Mesenchymal stem cell (in vitro differentiated cells and primary cell): ENCODE results near the gene EIF3I.

Source experiments
- DNase-seq: peaks from one replicate; pipeline ENCODE4 v3.0.0-alpha.2; 2013
- H2AFZ ChIP-seq: one replicate; pipeline ENCODE4 v1.6.1; 2013; ENCODE audit warnings: low read depth, mild to moderate bottlenecking, control low read depth, inconsistent platforms, low read length, moderate library complexity
- H2AK5ac ChIP-seq: 2 replicates; pipeline ENCODE4 v1.6.1; 2013; ENCODE audit warnings: low read length, moderate library complexity, mild to moderate bottlenecking, inconsistent platforms; ENCODE audit not compliant: severe bottlenecking
- H2BK120ac ChIP-seq: one replicate; pipeline ENCODE4 v1.6.1; 2013; ENCODE audit warnings: low read depth, mild to moderate bottlenecking, inconsistent platforms, low read length, moderate library complexity
- H2BK12ac ChIP-seq, 2 experiments: one replicate each; pipeline ENCODE4 v1.6.1; 2013; ENCODE audit warnings: inconsistent platforms in 2 of 2, low read length in 2 of 2, mild to moderate bottlenecking in 2 of 2, moderate library complexity in 2 of 2, control low read depth in 1 of 2
- H2BK15ac ChIP-seq: one replicate; pipeline ENCODE4 v1.6.1; 2013; ENCODE audit warnings: mild to moderate bottlenecking, low read depth, inconsistent platforms; ENCODE audit not compliant: poor library complexity, severe bottlenecking
- H2BK5ac ChIP-seq: 2 replicates; pipeline ENCODE4 v1.6.1; 2013; ENCODE audit warnings: low read depth, mild to moderate bottlenecking, low read length, control low read depth, inconsistent platforms; ENCODE audit not compliant: poor library complexity, severe bottlenecking
- H3K14ac ChIP-seq, 2 experiments: one replicate each; pipeline ENCODE4 v1.6.1; 2013; ENCODE audit warnings: inconsistent platforms in 2 of 2, low read length in 2 of 2, control low read depth in 1 of 2, mild to moderate bottlenecking in 1 of 2, moderate library complexity in 1 of 2
- H3K18ac ChIP-seq, 2 experiments: one replicate each; pipeline ENCODE4 v1.6.1; 2013; ENCODE audit warnings: inconsistent platforms in 2 of 2, low read length in 2 of 2, control low read depth in 1 of 2, low read depth in 1 of 2, mild to moderate bottlenecking in 1 of 2
- H3K23ac ChIP-seq, 2 experiments: one replicate each; pipeline ENCODE4 v1.6.1; 2013; ENCODE audit warnings: inconsistent platforms in 2 of 2, low read length in 2 of 2, mild to moderate bottlenecking in 2 of 2, moderate library complexity in 2 of 2, control low read depth in 1 of 2
- H3K27ac ChIP-seq: 2 replicates; pipeline ENCODE4 v1.5.1; 2013; ENCODE audit warnings: mild to moderate bottlenecking, moderate library complexity, low read length, control low read depth, inconsistent platforms; ENCODE audit not compliant: poor library complexity, severe bottlenecking
- H3K27me3 ChIP-seq, 2 experiments: 2 replicates each; pipeline versions ENCODE4 v1.6.1 to v1.7.0; 2013; ENCODE audit warnings: low read length in 2 of 2, mild to moderate bottlenecking in 2 of 2, moderate library complexity in 2 of 2, control low read depth in 1 of 2, inconsistent platforms in 1 of 2; ENCODE audit not compliant: control insufficient read depth in 1 of 2, insufficient read depth in 1 of 2
- H3K36me3 ChIP-seq, 2 experiments: 2 replicates each; pipeline versions ENCODE4 v1.6.1 to v1.7.0; 2013; ENCODE audit warnings: low read length in 2 of 2, control low read depth in 1 of 2, inconsistent platforms in 1 of 2, low read depth in 1 of 2, mild to moderate bottlenecking in 1 of 2; ENCODE audit not compliant: insufficient read depth in 2 of 2, control insufficient read depth in 1 of 2
- H3K4ac ChIP-seq, 2 experiments: one replicate each; pipeline ENCODE4 v1.6.1; 2013; ENCODE audit warnings: inconsistent platforms in 2 of 2, low read length in 2 of 2, mild to moderate bottlenecking in 2 of 2, moderate library complexity in 2 of 2, control low read depth in 1 of 2, low read depth in 1 of 2
- H3K4me1 ChIP-seq: 2 replicates; pipeline ENCODE4 v1.6.1; 2013; ENCODE audit warnings: low read depth, low read length, control low read depth; ENCODE audit not compliant: control insufficient read depth, insufficient read depth
- H3K4me2 ChIP-seq: 2 replicates; pipeline ENCODE4 v1.6.1; 2013; ENCODE audit warnings: low read length, mild to moderate bottlenecking, inconsistent platforms; ENCODE audit not compliant: poor library complexity, severe bottlenecking
- H3K4me3 ChIP-seq, 2 experiments: 2 replicates each; pipeline versions ENCODE4 v1.5.1 to v1.7.0; 2013; ENCODE audit warnings: low read length in 2 of 2, mild to moderate bottlenecking in 2 of 2, control low read depth in 1 of 2, low read depth in 1 of 2; ENCODE audit not compliant: insufficient read depth in 1 of 2
- H3K79me1 ChIP-seq: replicated peaks from 2 replicates; pipeline ENCODE4 v1.6.1; 2013; ENCODE audit warnings: mild to moderate bottlenecking, control low read depth, low read length, inconsistent platforms; ENCODE audit not compliant: poor library complexity, severe bottlenecking
- H3K9ac ChIP-seq: 2 replicates; pipeline ENCODE4 v1.7.0; 2013; ENCODE audit warnings: mild to moderate bottlenecking, low read length, moderate library complexity
- H3K9me3 ChIP-seq: 2 replicates; pipeline ENCODE4 v1.7.0; 2013; ENCODE audit warnings: mild to moderate bottlenecking, low read length; ENCODE audit not compliant: control insufficient read depth
- H4K8ac ChIP-seq: one replicate; pipeline ENCODE4 v1.6.1; 2013; ENCODE audit warnings: inconsistent platforms, mild to moderate bottlenecking, low read length, moderate library complexity
- H4K91ac ChIP-seq: one replicate; pipeline ENCODE4 v1.6.1; 2013; ENCODE audit warnings: mild to moderate bottlenecking, low read length, inconsistent platforms
- WGBS: methylation state at CpG from one replicate; pipeline ENCODE4 v1.1.7; 2013; ENCODE audit warnings: mixed read lengths; 5-methylcytosine and 5-hydroxymethylcytosine counted together

EIF3I gene

GRCh38 chr1:32195531-32195930 is 26.7 kb upstream of the EIF3I start:
- no peak overlapping the region for H3K9ac ChIP-seq
- no peak overlapping the region for H3K23ac ChIP-seq
- DNase-seq, result no peak
- H3K14ac ChIP-seq, result no peak overlapping the region
- no peak overlapping the region for H4K91ac ChIP-seq
- H3K36me3 ChIP-seq, result peaks cover 74 to 80% of the 10 kb centered on the region in 2 experiments
- no peaks in the 10 kb centered on the region for H3K9me3 ChIP-seq
- 98% methylated on average over 3 of the region's 3 CpGs for WGBS
- no peak overlapping the region for H2AFZ ChIP-seq
- no peak overlapping the region for H3K18ac ChIP-seq
- no peak overlapping the region for H3K4me2 ChIP-seq
- no peak overlapping the region for H3K4me3 ChIP-seq
- H2BK15ac ChIP-seq, result no peak overlapping the region
- H2AK5ac ChIP-seq, result no peak overlapping the region
- no peak overlapping the region for H4K8ac ChIP-seq
- H3K27me3 ChIP-seq, result no peaks in the 10 kb centered on the region
- no peak overlapping the region for H2BK12ac ChIP-seq
- peaks cover 21% of the 10 kb centered on the region for H3K79me1 ChIP-seq
- no peak overlapping the region for H3K4ac ChIP-seq
- H3K4me1 ChIP-seq, result peaks cover 22% of the 10 kb centered on the region
- no peak overlapping the region for H2BK120ac ChIP-seq
- H3K27ac ChIP-seq, result no peak overlapping the region
- H2BK5ac ChIP-seq, result no peak overlapping the region

DNA sequence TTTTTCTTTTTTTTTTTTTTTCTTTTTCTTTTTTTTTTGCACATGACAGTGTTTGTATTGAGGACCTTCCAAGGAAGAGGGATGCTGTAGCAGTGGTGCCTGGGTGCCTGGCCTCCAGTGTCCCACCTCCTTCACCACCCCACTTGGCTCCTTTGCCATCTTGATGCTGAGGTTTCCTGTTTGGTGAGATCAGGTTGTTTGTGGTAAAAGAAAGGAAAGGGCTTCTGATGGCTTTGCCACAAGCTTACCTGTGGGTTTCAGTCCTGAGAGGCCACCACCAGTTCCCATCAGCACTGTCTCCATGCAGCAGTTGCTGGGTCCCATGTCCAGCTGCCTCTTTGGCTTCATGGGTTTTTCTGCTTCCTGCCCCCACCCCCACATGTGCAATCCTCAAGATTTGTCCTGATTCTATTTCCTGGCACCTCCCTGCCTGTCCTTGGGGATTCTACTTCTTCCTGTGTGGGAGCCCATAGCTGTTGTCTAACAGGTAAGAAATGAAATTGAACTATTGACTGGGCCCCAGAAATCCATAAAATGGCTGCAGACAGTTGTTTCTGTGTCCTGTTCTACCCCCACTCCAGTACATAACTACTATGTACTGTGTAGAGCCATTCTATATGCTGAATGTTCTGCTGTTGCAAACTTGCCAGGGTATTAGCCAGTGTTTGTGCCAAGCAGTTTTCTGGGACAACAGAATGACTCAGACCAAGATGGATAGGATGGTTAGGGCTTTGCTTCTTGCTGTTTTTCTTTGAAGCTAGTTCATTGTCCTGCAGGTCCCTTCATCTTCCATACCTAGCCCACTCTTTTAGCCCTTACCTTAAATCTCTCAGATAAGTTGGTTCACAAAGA is 26.0 kb upstream of the EIF3I start:
- H2AFZ ChIP-seq, result no peak overlapping the region
- no peak overlapping the region for H3K4me2 ChIP-seq
- no peak overlapping the region for H2BK120ac ChIP-seq
- no peaks in the 10 kb centered on the region for H3K9me3 ChIP-seq
- no peaks in the 10 kb centered on the region for H3K27me3 ChIP-seq
- H2BK5ac ChIP-seq, result no peak overlapping the region
- H3K9ac ChIP-seq, result no peak overlapping the region
- H3K79me1 ChIP-seq, result peaks cover 17% of the 10 kb centered on the region
- H2AK5ac ChIP-seq, result no peak overlapping the region
- DNase-seq, result no peak
- H3K23ac ChIP-seq, result no peak overlapping the region
- no peak overlapping the region for H2BK15ac ChIP-seq
- no peak overlapping the region for H4K8ac ChIP-seq
- H4K91ac ChIP-seq, result no peak overlapping the region
- H3K18ac ChIP-seq, result no peak overlapping the region
- H3K14ac ChIP-seq, result no peak overlapping the region
- H3K4me1 ChIP-seq, result peaks cover 23% of the 10 kb centered on the region
- no peak overlapping the region for H3K4ac ChIP-seq
- no peak overlapping the region for H3K4me3 ChIP-seq
- H2BK12ac ChIP-seq, result no peak overlapping the region
- H3K27ac ChIP-seq, result no peak overlapping the region
- H3K36me3 ChIP-seq, result peaks cover 68 to 75% of the 10 kb centered on the region in 2 experiments

DNA sequence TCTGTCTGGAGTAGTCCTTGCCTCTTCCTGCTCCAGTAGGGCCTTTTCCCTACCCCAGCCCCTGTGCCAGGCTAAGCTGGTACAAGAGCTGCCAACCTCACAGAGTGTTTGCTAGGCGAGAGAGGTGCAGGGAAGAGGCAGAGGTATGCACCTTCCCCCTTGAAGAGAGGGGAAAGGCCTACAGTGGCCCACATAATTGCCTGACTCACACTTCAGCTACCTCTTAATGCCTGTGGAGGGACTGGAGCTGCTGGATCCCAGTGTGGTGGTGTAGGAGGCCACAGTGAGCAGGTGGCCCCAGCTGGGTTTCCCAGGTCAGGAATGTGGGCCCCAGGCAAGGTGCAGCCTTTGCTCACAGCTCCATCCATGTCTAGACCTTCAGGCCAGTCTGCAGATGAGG is 25.1 kb upstream of the EIF3I start:
- Histone ChIP-seq H3K4me3 (no peak overlapping the region), H3K79me1 (peaks cover 14% of the 10 kb centered on the region), H3K14ac (no peak overlapping the region), H3K36me3 (peaks cover 59 to 66% of the 10 kb centered on the region in 2 experiments), H3K4me2 (no peak overlapping the region), H3K4me1 (peaks cover 30% of the 10 kb centered on the region), H2AK5ac (no peak overlapping the region), H3K23ac (no peak overlapping the region), H2BK15ac (no peak overlapping the region), H2BK12ac (no peak overlapping the region), H3K18ac (no peak overlapping the region), H4K8ac (no peak overlapping the region), H2BK5ac (no peak overlapping the region), H3K9ac (no peak overlapping the region), H3K9me3 (no peaks in the 10 kb centered on the region), H3K4ac (no peak overlapping the region), H3K27me3 (no peaks in the 10 kb centered on the region), H2BK120ac (no peak overlapping the region), H2AFZ (no peak overlapping the region), H4K91ac (no peak overlapping the region), H3K27ac (no peak overlapping the region)
- no peak for DNase-seq
- 100% methylated on average over 1 of the region's 1 CpG for WGBS

DNA sequence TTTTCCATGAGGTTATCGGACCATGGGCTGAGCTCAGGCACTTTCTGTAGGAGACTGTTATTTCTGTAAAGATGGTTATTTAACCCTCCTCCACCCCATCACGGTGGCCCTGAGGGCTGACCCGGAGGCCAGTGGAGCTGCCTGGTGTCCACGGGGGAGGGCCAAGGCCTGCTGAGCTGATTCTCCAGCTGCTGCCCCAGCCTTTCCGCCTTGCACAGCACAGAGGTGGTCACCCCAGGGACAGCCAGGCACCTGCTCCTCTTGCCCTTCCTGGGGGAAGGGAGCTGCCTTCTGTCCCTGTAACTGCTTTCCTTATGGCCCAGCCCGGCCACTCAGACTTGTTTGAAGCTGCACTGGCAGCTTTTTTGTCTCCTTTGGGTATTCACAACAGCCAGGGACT is 24.4 kb upstream of the EIF3I start:
- Histone ChIP-seq H2BK5ac (no peak overlapping the region), H3K27me3 (no peaks in the 10 kb centered on the region), H3K23ac (no peak overlapping the region), H3K79me1 (peaks cover 10% of the 10 kb centered on the region), H3K9me3 (no peaks in the 10 kb centered on the region), H3K27ac (no peak overlapping the region), H3K4me1 (peaks cover 30% of the 10 kb centered on the region), H4K8ac (no peak overlapping the region), H3K4me3 (no peak overlapping the region), H3K36me3 (peaks cover 52 to 58% of the 10 kb centered on the region in 2 experiments), H2AK5ac (no peak overlapping the region), H3K18ac (no peak overlapping the region), H3K14ac (no peak overlapping the region), H2BK12ac (no peak overlapping the region), H2AFZ (no peak overlapping the region), H2BK120ac (no peak overlapping the region), H2BK15ac (no peak overlapping the region), H3K9ac (no peak overlapping the region), H3K4ac (no peak overlapping the region), H4K91ac (no peak overlapping the region), H3K4me2 (no peak overlapping the region)
- DNase-seq, result no peak
- WGBS, result 79% methylated on average over 5 of the region's 6 CpGs
